ENCODE data around the gene PDE1C.

- TF ChIP-seq CTCF (IDR thresholded peaks at IDR 0.05) (no peak), EZH2 (IDR thresholded peaks at IDR 0.05; ENCODE audit: borderline replicate concordance, insufficient read depth, low read depth, low read length, poor library complexity, severe bottlenecking) (no peak)
Measured at GRCh38 chr7:31852462-31852861, 217.7 kb downstream of the PDE1C start.
